ENCODE measurements around the gene WDR13. TPM values are rescaled to one million over a fixed set of nuclear protein-coding genes. Genes with fewer than 3 reads are reported as not detected.

Gene WDR13
- total RNA-seq, 1 experiment from 2014 or later: 81.2 TPM

DNA sequence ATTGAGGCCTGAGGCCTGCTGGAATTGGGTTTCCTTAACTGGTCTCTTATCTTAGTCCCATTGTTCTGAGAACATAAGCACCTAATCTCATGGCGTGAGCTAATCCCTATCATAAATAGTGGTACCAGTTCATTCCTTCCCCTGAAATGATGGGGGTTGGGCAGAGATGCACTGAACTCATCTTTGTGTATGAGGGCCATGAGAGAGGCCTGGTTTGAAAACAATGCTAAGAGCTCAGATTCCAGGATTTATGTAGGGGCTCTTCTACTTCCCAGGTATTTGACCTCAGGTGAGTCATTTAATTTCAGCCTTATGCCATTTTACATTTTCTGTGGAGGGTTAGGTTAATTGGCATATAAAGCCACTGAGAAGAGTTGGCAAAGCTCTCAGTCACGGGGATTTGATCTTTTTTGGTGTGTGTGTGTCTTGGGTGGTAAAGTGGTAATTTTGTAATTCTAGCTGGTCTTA lies 18.6 kb upstream of the WDR13 start:
- peak overlapping the region; percentile 2 for H3K4me3 Mint-ChIP-seq (ENCODE audit: low read depth, unreplicated experiment)
- CTCF ChIA-PET: no interaction called here
- no peak for TF ChIP-seq CTCF (IDR thresholded peaks at IDR 0.05; ENCODE audit: unreplicated experiment)
- no peak for DNase-seq
- H3K9me3 Mint-ChIP-seq (ENCODE audit: low read depth, unreplicated experiment): no peaks in the 10 kb centered on the region
- H3K4me1 Mint-ChIP-seq (ENCODE audit: low read depth, unreplicated experiment): peaks cover 28% of the 10 kb centered on the region
- no peaks in the 10 kb centered on the region for H3K27me3 Mint-ChIP-seq (ENCODE audit: unreplicated experiment)
- BruUV-seq (replicated peaks): no TSS peak
- intact Hi-C loops (cut with micrococcal nuclease; ENCODE audit: unreplicated experiment): no loop called here
- no peak overlapping the region for H3K27ac Mint-ChIP-seq (ENCODE audit: unreplicated experiment)
- H3K36me3 Mint-ChIP-seq (ENCODE audit: insufficient read depth, unreplicated experiment): peaks cover 73% of the 10 kb centered on the region

DNA sequence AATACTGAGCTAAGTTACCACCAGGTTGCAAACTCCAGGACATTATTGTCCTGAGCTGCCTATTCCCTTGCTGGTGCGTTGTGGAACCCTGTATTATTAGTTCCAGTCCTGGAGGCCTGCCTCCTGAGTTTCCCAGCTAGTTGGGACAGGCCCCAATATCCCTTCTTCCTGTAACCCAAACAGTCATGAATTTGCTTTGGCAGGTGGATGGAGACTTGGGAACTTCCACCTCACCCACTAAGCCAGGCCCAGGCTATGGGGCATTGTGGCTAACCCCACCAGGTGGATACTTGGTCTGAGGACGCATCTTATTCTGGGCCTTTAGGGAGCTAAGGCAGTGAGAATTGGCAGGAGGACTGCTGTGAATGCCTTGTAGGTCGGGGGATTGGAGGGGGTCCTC lies 18.0 kb upstream of the WDR13 start:
- BruUV-seq (replicated peaks): no TSS peak
- DNase-seq: no peak
- Mint-ChIP-seq H3K36me3 (ENCODE audit: insufficient read depth, unreplicated experiment) (peaks cover 67% of the 10 kb centered on the region), H3K4me3 (ENCODE audit: low read depth, unreplicated experiment) (peak overlapping the region; percentile 2), H3K27me3 (ENCODE audit: unreplicated experiment) (no peaks in the 10 kb centered on the region), H3K27ac (ENCODE audit: unreplicated experiment) (peak overlapping the region; percentile 52), H3K9me3 (ENCODE audit: low read depth, unreplicated experiment) (no peaks in the 10 kb centered on the region), H3K4me1 (ENCODE audit: low read depth, unreplicated experiment) (peaks cover 28% of the 10 kb centered on the region)
- intact Hi-C loops (cut with micrococcal nuclease; ENCODE audit: unreplicated experiment): no loop called here
- TF ChIP-seq CTCF (IDR thresholded peaks at IDR 0.05; ENCODE audit: unreplicated experiment): no peak
- CTCF ChIA-PET: no interaction called here

GRCh38 chrX:48580662-48581061 lies 16.6 kb upstream of the WDR13 start:
- no peak overlapping the region for H3K27ac Mint-ChIP-seq (ENCODE audit: unreplicated experiment)
- no peaks in the 10 kb centered on the region for H3K27me3 Mint-ChIP-seq (ENCODE audit: unreplicated experiment)
- H3K4me1 Mint-ChIP-seq (ENCODE audit: low read depth, unreplicated experiment): peaks cover 25% of the 10 kb centered on the region
- no TSS peak for BruUV-seq (replicated peaks)
- no peak for TF ChIP-seq CTCF (IDR thresholded peaks at IDR 0.05; ENCODE audit: unreplicated experiment)
- H3K9me3 Mint-ChIP-seq (ENCODE audit: low read depth, unreplicated experiment): no peaks in the 10 kb centered on the region
- intact Hi-C loops (cut with micrococcal nuclease; ENCODE audit: unreplicated experiment): no loop called here
- CTCF ChIA-PET: no interaction called here
- DNase-seq: no peak
- H3K4me3 Mint-ChIP-seq (ENCODE audit: low read depth, unreplicated experiment): no peak overlapping the region
- peaks cover 53% of the 10 kb centered on the region for H3K36me3 Mint-ChIP-seq (ENCODE audit: insufficient read depth, unreplicated experiment)

DNA sequence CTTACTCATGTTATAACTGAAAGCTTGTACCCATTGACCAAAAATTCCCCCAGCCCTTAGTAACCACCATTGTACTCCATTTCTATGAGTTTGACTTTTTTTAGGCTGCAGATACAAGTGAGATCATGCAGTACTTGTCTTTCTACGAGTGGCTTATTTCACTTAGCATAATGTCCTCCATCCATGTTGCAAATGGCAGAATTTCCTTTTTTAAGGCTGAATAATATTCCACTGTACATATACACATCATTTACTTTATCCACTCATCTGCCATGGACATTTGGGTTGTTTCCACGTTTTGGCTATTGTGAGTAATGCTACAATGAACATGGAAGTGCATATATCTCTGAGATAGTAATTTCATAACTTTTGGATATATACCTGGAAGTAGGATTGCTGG lies 12.6 kb upstream of the WDR13 start:
- Mint-ChIP-seq H3K36me3 (ENCODE audit: insufficient read depth, unreplicated experiment) (peaks cover 13% of the 10 kb centered on the region), H3K4me3 (ENCODE audit: low read depth, unreplicated experiment) (no peak overlapping the region), H3K4me1 (ENCODE audit: low read depth, unreplicated experiment) (peaks cover 5% of the 10 kb centered on the region), H3K27me3 (ENCODE audit: unreplicated experiment) (no peaks in the 10 kb centered on the region), H3K9me3 (ENCODE audit: low read depth, unreplicated experiment) (no peaks in the 10 kb centered on the region), H3K27ac (ENCODE audit: unreplicated experiment) (no peak overlapping the region)
- TF ChIP-seq CTCF (IDR thresholded peaks at IDR 0.05; ENCODE audit: unreplicated experiment): no peak
- intact Hi-C loops (cut with micrococcal nuclease; ENCODE audit: unreplicated experiment): no loop called here
- no peak for DNase-seq
- BruUV-seq (replicated peaks): no TSS peak
- CTCF ChIA-PET: interaction anchor here (0.8 to 1.1 kb wide), 2 partner anchors 45 to 737 kb away, joined by 4 to 6 read pairs; partner anchors contain the start of gene TBC1D25

Measured in Calu3 (cell line).